ENCODE data around the gene SCFD2. TPM values are rescaled to one million over a fixed set of nuclear protein-coding genes. Genes with fewer than 3 reads are reported as not detected.

Gene SCFD2
- polyA plus RNA-seq, 2 of the 4 experiments (the other 2 are of a cell fraction) = 7.6 to 10.8 TPM

GRCh38 chr4:53009824-53010223, 356.0 kb downstream of the SCFD2 start:
- no peak for ATAC-seq
- no peak for TF ChIP-seq MYC (IDR thresholded peaks at IDR 0.05; ENCODE audit: borderline replicate concordance, low read length)
- Histone ChIP-seq H3K27ac (no peak overlapping the region), H3K4me2 (no peak overlapping the region), H3K9me3 (no peaks in the 10 kb centered on the region), H3K4me1 (peaks cover 5% of the 10 kb centered on the region; the same call in 1 of the 3 replicates), H3K4me3 (no peak overlapping the region)
- WGBS (ENCODE audit: missing lambda C conversion rate) = 83% methylated on average over 3 of the region's 3 CpGs
- no peak for FAIRE-seq
- ChIA-PET CTCF (interaction anchor here (1.0 kb wide), 1 partner anchor 1224 kb away, joined by 4 read pairs; no protein-coding TSS in a partner anchor), POLR2A (no interaction called here)
- no peak for DNase-seq (ENCODE audit: low read depth in 1 of 2, low spot score in 1 of 2)

- ChIA-PET POLR2A (no interaction called here), CTCF (interaction anchor here (3.2 kb wide), 1 partner anchor 9 kb away, joined by 14 read pairs; no protein-coding TSS in a partner anchor)
- no peak for FAIRE-seq
- DNase-seq (ENCODE audit: low read depth in 1 of 2, low spot score in 1 of 2) = no peak
- WGBS (ENCODE audit: missing lambda C conversion rate) = 75% methylated on average over 4 of the region's 4 CpGs
- H3K9me3 ChIP-seq = no peaks in the 10 kb centered on the region
- H3K4me1 ChIP-seq = no peaks in the 10 kb centered on the region
- no peak overlapping the region for H3K27ac ChIP-seq
- no peak overlapping the region for H3K4me2 ChIP-seq
- no peak overlapping the region for H3K4me3 ChIP-seq
- ATAC-seq = no peak
- TF ChIP-seq JUN (IDR thresholded peaks at IDR 0.05) = no peak
- TF ChIP-seq PHF8 (IDR thresholded peaks at IDR 0.05; ENCODE audit: borderline replicate concordance, low read depth) = no peak
- no peak for TF ChIP-seq TFCP2L1 (CRISPR knock-in tag; IDR thresholded peaks at IDR 0.05)
- no peak for TF ChIP-seq FOSB (CRISPR knock-in tag; IDR thresholded peaks at IDR 0.05)
- no peak for TF ChIP-seq CEBPB (IDR thresholded peaks at IDR 0.05)
- TF ChIP-seq ZSCAN20 (CRISPR knock-in tag; IDR thresholded peaks at IDR 0.05) = no peak
- TF ChIP-seq PBX3 (IDR thresholded peaks at IDR 0.05) = no peak
- no peak for TF ChIP-seq FOSL2 (IDR thresholded peaks at IDR 0.05)
- no peak for TF ChIP-seq FOSL2 (CRISPR knock-in tag; IDR thresholded peaks at IDR 0.05)
- TF ChIP-seq MYC (IDR thresholded peaks at IDR 0.05; ENCODE audit: borderline replicate concordance, low read length) = no peak
- TF ChIP-seq HOXB13 (CRISPR knock-in tag; IDR thresholded peaks at IDR 0.05; ENCODE audit: low read depth) = no peak
- TF ChIP-seq FOXS1 (CRISPR knock-in tag; IDR thresholded peaks at IDR 0.05) = no peak
Observed at GRCh38 chr4:53007024-53007423, 358.8 kb downstream of the SCFD2 start.

- no peaks in the 10 kb centered on the region for H3K4me1 ChIP-seq
- 93% methylated on average over 3 of the region's 3 CpGs for WGBS (ENCODE audit: missing lambda C conversion rate)
- TF ChIP-seq JUNB (IDR thresholded peaks at IDR 0.05) (no peak), ZFP36 (IDR thresholded peaks at IDR 0.05; ENCODE audit: borderline replicate concordance, partially characterized antibody) (no peak), CBX2 (IDR thresholded peaks at IDR 0.05; ENCODE audit: borderline replicate concordance, low read depth) (no peak), HDAC2 (IDR thresholded peaks at IDR 0.05) (no peak), CHD2 (IDR thresholded peaks at IDR 0.05; ENCODE audit: low read length, partially characterized antibody) (no peak)
- FAIRE-seq (no peak), DNase-seq (ENCODE audit: low read depth in 1 of 2, low spot score in 1 of 2) (no peak), ATAC-seq (no peak)
- H3K4me2 ChIP-seq = no peak overlapping the region
- H3K9me3 ChIP-seq = no peaks in the 10 kb centered on the region
- ChIA-PET CTCF (interaction anchor here (1.8 to 3.2 kb wide), 2 partner anchors 10 to 1229 kb away, joined by 4 to 14 read pairs; no protein-coding TSS in a partner anchor), POLR2A (no interaction called here)
- H3K27ac ChIP-seq = no peak overlapping the region
- H3K4me3 ChIP-seq = no peak overlapping the region
Observed at GRCh38 chr4:53005808-53006207, 360.1 kb downstream of the SCFD2 start.

GRCh38 chr4:53005149-53005546, 360.7 kb downstream of the SCFD2 start:
- ChIA-PET POLR2A (no interaction called here), CTCF (interaction anchor here (1.8 to 3.2 kb wide), 2 partner anchors 11 to 1229 kb away, joined by 4 to 14 read pairs; no protein-coding TSS in a partner anchor)
- DNase-seq (ENCODE audit: low read depth in 1 of 2, low spot score in 1 of 2) (no peak), FAIRE-seq (no peak), ATAC-seq (no peak)
- H3K4me1 ChIP-seq = no peaks in the 10 kb centered on the region
- no peak overlapping the region for H3K4me2 ChIP-seq
- H3K27ac ChIP-seq = no peak overlapping the region
- WGBS (ENCODE audit: missing lambda C conversion rate) = 55% methylated on average over 2 of the region's 2 CpGs
- no peaks in the 10 kb centered on the region for H3K9me3 ChIP-seq
- H3K4me3 ChIP-seq = no peak overlapping the region
- no peak for TF ChIP-seq HOXB13 (CRISPR knock-in tag; IDR thresholded peaks at IDR 0.05; ENCODE audit: low read depth)
- TF ChIP-seq RAD21 (conservative IDR thresholded peaks at IDR 0.05 in 1 of 2, IDR thresholded peaks at IDR 0.05 in 1 of 2) = no peak
- no peak for TF ChIP-seq MAX (IDR thresholded peaks at IDR 0.05)
- TF ChIP-seq FOSB (CRISPR knock-in tag; IDR thresholded peaks at IDR 0.05) = no peak
- no peak for TF ChIP-seq CHD2 (IDR thresholded peaks at IDR 0.05; ENCODE audit: low read length, partially characterized antibody)
- no peak for TF ChIP-seq HES2 (IDR thresholded peaks at IDR 0.05)
- no peak for TF ChIP-seq REST (IDR thresholded peaks at IDR 0.05)
- TF ChIP-seq ESRRA (IDR thresholded peaks at IDR 0.05; ENCODE audit: borderline replicate concordance, low read length) = no peak
- no peak for TF ChIP-seq CEBPB (IDR thresholded peaks at IDR 0.05)
- TF ChIP-seq ELK1 (IDR thresholded peaks at IDR 0.05; ENCODE audit: low read depth, low read length) = no peak
- no peak for TF ChIP-seq ATOH8 (CRISPR knock-in tag; IDR thresholded peaks at IDR 0.05; ENCODE audit: low read depth)
